ENCODE measurements around the gene ZNF217. TPM values are rescaled to one million over a fixed set of nuclear protein-coding genes. Genes with fewer than 3 reads are reported as not detected.
A peak's percentile ranks its signal among the peaks of the same experiment; 100 is the strongest.
"Not testable (repeated sequence)": the region's sequence is repeated elsewhere in the genome, so short reads cannot be mapped to it uniquely, and the experiment has no call there.

ZNF217 gene
- polyA plus RNA-seq, 1 donor, result 39.0 TPM

- no peak for DNase-seq
Observed at GRCh38 chr20:53598140-53599043, 4.8 kb upstream of the ZNF217 start.

- DNase-seq, result no peak
Observed at GRCh38 chr20:53597521-53598120, 4.0 kb upstream of the ZNF217 start.

- DNase-seq, result peak; percentile 61
Observed at GRCh38 chr20:53597030-53597482, 3.4 kb upstream of the ZNF217 start.

- DNase-seq, result not testable (repeated sequence)
Observed at GRCh38 chr20:53596189-53597001, 2.8 kb upstream of the ZNF217 start.

GRCh38 chr20:53595742-53596141, 2.1 kb upstream of the ZNF217 start:
- not testable (repeated sequence) for DNase-seq

GRCh38 chr20:53595018-53595378, 1.4 kb upstream of the ZNF217 start:
- no peak for DNase-seq

DNA sequence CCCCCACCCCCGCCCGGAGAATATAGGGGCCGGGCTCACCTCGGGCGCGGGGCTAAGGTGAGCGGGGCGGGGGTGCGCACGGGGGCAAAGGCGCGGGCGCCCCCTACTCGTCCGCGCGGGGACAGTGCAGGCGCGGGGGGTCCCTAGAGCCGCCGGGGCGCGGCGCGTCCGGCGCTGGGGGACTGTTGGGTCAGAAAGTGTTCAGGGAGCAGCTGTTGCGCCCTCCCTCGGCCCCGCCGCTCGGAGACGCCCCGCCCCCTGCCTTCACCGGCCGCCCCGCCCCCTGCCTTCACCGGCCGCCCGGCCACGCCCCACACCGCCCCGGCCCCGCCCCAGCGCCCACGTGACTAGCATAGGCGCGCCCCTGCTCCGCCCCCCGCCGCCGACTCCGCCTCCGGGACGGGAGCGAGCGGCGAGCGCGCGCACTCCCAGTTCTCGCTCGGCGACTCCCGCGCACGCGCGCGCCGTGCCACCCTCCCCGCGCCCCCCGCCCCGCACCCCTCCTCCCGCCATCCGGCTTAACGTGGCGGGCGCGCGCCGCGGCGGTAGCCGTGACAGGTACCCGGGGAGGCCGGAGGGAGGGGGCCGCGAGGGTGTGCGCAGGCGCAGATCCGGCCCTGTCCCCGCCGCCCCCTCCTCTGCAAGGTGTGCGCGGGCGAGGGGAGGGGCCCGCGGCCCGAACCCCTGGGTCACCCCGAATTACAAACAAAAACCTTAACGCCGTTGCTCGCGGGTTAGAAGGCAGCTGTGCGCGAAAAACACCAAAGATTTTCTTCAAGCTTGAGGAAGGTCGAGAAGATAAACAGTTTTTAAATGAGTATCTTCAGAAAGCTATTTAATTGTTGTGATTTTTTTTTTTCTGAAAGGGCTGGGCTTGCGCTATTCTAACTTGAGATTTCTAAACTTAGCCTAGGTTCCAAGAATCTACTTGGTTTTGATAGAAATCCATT, 704 bp upstream of the ZNF217 start:
- peak; percentile 89 for DNase-seq

GRCh38 chr20:53592992-53593465, 610 bp downstream of the ZNF217 start:
- no peak for DNase-seq

DNA sequence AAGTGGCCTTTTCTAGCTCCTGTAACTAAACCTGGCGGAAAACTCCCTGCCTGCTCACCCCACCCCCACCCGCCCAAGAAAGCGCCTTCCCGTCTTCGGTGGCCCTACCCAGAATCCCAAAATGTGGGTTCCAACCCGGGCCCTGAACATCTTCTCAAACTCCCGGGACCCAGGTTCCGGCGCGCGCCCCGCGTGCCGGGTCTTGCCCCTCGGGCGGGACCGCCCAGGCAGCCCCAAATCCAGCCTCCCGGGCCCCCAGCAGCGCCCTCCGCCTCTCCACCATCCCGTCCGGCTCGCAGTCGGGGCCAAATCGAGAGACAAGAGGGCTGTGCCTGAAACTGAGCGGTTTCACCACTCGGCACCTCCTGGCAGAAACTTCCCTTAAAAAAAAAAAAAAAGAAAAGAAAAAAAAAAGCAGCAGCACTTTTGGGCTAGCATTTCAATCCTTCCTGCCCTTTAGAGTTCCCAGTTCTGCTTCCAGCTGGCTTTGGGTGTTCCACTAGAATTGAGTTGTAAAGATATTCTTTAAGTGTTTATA, 1.1 kb downstream of the ZNF217 start:
- DNase-seq, result not testable (repeated sequence)

- DNase-seq, result not testable (repeated sequence)
Observed at GRCh38 chr20:53591941-53592441, 1.6 kb downstream of the ZNF217 start.

DNA sequence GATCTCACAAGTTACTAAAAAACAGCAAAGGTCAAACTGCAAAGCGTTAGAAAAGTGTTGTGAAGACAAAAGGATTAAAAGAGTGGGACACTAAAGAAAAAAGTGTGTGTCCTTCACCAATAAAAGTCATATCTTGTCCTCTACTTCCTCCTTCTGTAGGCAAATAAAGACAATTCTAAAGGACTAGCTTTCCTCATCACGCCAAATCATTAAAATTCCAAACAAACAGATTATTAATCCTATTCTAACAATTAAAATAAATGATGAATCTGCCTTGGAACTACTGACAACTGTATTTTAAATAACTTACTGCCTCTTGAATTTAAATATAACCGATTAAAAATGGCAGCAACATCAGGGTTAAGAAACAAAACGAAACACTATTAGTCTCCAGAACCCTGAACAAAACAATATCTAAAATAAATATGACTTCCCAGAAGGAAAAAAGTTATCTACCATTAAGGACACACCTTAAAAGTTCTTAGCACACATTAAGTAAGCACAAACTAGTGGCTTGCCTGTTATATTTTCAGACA, 2.4 kb downstream of the ZNF217 start:
- DNase-seq, result not testable (repeated sequence)

GRCh38 chr20:53590608-53591007, 3.0 kb downstream of the ZNF217 start:
- DNase-seq, result not testable (repeated sequence)

DNA sequence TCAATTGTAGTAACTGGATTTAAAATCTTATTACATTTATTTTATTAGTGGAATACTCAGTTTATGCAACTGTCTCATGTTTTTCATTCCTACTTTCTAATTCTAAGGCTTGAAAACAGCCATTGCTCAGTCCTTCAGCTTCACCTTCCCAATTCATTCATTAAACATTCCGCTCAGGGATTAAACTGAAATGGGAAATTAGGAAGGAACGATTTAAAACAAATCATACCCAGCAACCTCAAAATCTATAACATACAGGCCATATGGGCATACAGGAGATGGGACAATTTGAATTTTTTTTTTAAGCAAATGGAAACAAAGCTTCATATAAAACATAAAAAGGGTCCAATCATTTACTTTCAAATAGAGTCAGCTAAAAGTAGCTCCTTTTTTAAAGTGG, 3.5 kb downstream of the ZNF217 start:
- DNase-seq, result not testable (repeated sequence)

GRCh38 chr20:53589321-53590065, 4.1 kb downstream of the ZNF217 start:
- DNase-seq, result not testable (repeated sequence)

DNA sequence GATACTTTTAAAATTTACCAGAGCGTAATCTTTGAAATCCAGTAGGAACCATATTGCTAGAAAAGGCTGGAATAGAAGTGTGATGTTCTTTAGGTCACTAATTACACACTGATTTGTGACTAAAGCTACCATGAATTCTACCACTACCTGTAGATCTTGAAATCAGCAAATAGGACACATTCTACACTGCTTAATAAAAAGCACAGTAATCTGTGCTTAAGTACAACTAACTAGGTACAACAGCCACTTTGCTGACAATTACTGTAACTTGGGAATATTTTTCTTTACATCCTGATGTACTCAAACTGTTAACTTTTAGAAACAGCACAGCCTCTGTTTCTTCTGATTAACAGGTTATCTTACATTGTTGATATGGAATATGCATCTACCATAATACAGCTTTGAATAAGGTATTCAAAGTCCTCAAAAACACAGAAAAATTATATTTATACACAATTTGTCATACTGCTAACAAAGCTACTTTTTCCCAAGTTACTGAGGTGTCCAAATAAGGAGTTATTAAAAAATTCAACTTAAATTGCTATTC, 6.4 kb downstream of the ZNF217 start:
- DNase-seq, result not testable (repeated sequence)

DNA sequence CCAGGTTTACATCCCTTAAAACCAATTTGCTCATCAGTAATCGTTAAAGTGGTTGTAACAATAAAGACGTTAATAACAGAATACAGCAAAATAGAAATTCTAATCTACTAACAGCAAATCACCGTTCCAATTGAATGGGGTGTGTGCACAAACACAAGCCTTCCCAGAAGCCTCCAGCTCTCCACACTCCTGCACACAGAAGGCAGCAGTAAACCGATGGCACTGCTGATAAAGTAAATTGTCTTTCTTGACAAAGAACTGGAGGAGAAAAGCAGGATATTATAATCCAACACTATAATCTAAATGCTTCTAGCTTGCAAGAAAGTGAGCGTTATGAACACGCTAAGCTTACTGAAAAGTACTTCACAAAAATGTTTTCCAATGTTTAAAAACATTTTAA, 7.0 kb downstream of the ZNF217 start:
- DNase-seq, result no peak

DNA sequence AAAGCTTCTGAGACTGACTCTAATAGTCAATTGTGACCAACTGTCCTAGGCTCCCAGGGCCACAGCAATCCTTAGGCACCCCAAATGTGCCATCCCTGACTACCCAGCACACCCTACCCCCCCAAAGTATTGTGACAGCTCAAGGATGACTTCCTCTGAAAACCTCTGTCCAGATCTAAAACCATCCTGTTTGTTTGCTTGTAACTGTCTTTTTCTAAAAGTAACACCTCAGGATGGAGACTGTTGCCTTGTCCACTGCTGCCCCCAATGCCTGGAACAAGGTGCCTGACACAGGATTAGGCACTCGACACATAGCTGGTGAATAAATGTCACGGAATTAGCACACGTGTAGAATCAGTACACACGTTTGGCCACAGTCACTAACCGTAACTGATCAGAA, 7.7 kb downstream of the ZNF217 start:
- DNase-seq, result not testable (repeated sequence)

DNA sequence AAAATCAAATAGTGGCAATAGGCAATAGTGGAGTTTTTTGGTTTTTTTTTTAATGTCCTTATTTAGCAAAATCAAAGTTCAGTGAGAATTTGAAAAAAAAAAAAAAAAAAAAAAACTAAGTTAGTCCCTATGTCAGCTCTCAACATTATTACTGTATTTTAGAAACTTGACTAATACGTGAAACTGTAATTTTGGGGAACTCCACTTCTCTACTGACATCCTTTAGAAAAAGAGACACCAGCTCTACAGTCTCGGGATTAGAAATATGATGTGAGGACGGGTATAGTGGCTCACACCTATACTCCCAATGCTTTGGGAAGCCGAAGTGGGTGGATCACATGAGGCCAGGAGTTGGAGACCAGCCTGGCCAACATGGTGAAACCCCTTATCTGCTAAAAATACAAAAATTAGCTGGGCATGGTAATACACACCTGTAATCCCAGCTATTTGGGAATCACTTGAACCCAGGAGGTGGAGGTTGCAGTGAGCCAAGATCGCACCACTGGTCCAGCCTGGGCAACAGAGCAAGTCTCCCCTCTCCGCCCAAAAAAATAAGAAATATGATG, 8.6 kb downstream of the ZNF217 start:
- not testable (repeated sequence) for DNase-seq

DNA sequence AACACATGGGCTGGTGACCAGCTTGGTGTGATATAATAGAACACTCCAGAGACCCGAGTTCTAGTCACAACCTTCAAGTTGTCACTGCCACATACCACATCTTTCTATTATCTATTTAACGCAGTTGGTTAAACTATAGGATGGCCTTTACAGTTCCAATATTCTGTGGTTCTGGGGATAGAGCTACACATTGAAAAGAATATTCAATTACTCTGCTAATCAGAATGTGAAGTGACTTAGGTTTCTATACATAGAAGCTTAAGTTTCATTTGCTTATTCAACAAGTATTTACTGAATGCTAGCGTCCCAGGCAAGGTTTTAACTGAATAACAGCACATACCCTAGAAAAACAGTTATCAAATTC, 9.1 kb downstream of the ZNF217 start:
- not testable (repeated sequence) for DNase-seq
